ENCODE data around the gene CBARP. TPM values are rescaled to one million over a fixed set of nuclear protein-coding genes. Genes with fewer than 3 reads are reported as not detected.

The CBARP gene
- total RNA-seq, 1 experiment from 2014 or later = 28.4 TPM

DNA sequence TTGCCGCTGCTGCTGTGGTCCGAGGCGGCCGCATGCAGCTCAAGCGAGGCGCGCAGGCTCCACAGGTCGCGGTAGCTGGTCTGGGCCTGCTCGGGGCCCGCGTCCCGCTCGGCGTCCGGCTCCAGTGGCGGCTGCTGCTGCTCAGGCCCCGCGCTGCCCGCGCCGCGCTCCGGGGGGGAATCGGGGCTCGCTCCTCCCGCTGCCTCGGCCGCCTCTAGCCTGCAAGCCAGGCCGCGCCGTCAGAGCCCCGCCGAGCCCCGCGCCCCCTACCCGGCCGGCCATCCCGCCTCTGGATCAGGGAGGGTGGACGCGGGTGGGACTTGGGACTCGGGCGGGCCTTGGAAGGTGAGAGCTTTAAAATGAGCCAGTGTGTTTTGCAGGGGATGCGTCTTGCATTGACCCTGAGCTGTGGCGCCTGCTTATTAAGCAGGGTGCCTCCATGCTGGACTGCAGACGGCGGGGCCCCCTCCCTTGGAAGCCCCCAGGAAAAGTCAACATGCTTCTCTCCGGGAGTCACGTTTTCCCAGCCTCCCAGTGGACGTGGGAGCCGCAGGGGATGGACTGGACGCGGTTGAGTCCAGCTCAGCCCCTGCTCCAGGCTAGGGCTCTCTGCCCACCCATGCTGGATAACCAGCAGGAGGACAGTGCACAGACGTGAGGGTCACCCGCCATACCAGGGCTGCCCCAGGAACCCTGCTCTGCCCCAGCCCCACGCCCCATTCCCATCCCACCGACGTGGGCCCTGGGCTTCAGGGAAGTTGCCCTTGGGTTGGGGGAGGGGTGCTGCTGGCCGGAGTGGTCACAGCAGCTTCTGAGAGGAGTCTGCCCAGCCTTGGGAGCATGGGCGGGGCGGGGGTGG, 7.7 kb downstream of the CBARP start:
- Histone ChIP-seq H3K79me1 (ENCODE audit: insufficient read depth, low read depth, low read length, poor library complexity, severe bottlenecking) (no peaks in the 10 kb centered on the region), H4K8ac (replicated peaks; ENCODE audit: insufficient read length, low read depth, low read length) (no peak overlapping the region), H3K27ac (ENCODE audit: insufficient read length, low read depth, low read length) (no peak overlapping the region), H3K4me1 (ENCODE audit: insufficient read depth, low read length) (no peaks in the 10 kb centered on the region), H2BK120ac (ENCODE audit: low read depth, low read length, poor library complexity, severe bottlenecking) (no peak overlapping the region), H2BK20ac (ENCODE audit: low read depth, low read length, poor library complexity, severe bottlenecking) (no peak overlapping the region), H3K56ac (ENCODE audit: insufficient read length, low read depth, low read length) (no peak overlapping the region), H2BK5ac (ENCODE audit: insufficient read length, low read length) (no peak overlapping the region), H2AFZ (ENCODE audit: low read length) (no peak overlapping the region), H4K91ac (ENCODE audit: insufficient read length, low read depth, low read length) (no peak overlapping the region), H3K4me2 (ENCODE audit: insufficient read depth, insufficient read length, low read length) (no peak overlapping the region), H4K20me1 (ENCODE audit: control insufficient read depth, insufficient read depth, insufficient read length) (no peaks in the 10 kb centered on the region), H3K27me3 (ENCODE audit: insufficient read depth, low read length) (no peaks in the 10 kb centered on the region), H3K9ac (ENCODE audit: extremely low read depth, insufficient read length, low read length) (no peak overlapping the region), H3K18ac (ENCODE audit: insufficient read length, low read depth, low read length) (no peak overlapping the region), H3T11ph (ENCODE audit: low read length) (no peak overlapping the region), H2AK5ac (ENCODE audit: insufficient read length, low read length) (no peak overlapping the region), H4K5ac (ENCODE audit: insufficient read length, low read depth, low read length) (no peak overlapping the region), H3K23ac (ENCODE audit: insufficient read length, low read depth, low read length) (no peak overlapping the region), H3K79me2 (ENCODE audit: insufficient read depth, low read length) (no peaks in the 10 kb centered on the region), H2BK15ac (ENCODE audit: low read depth, low read length) (no peak overlapping the region), H3K23me2 (ENCODE audit: insufficient read length, low read depth, low read length, poor library complexity, severe bottlenecking) (no peaks in the 10 kb centered on the region), H2BK12ac (ENCODE audit: insufficient read length, low read depth, low read length) (no peak overlapping the region), H3K14ac (ENCODE audit: insufficient read depth, low read length) (no peak overlapping the region), H3K4ac (ENCODE audit: low read depth, low read length) (no peak overlapping the region), H3K9me3 (ENCODE audit: control insufficient read depth, low read depth, low read length) (no peaks in the 10 kb centered on the region)
- H3K27ac Mint-ChIP-seq = no peak overlapping the region
- TF ChIP-seq, protein P1, sequence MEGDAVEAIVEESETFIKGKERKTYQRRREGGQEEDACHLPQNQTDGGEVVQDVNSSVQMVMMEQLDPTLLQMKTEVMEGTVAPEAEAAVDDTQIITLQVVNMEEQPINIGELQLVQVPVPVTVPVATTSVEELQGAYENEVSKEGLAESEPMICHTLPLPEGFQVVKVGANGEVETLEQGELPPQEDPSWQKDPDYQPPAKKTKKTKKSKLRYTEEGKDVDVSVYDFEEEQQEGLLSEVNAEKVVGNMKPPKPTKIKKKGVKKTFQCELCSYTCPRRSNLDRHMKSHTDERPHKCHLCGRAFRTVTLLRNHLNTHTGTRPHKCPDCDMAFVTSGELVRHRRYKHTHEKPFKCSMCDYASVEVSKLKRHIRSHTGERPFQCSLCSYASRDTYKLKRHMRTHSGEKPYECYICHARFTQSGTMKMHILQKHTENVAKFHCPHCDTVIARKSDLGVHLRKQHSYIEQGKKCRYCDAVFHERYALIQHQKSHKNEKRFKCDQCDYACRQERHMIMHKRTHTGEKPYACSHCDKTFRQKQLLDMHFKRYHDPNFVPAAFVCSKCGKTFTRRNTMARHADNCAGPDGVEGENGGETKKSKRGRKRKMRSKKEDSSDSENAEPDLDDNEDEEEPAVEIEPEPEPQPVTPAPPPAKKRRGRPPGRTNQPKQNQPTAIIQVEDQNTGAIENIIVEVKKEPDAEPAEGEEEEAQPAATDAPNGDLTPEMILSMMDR (conservative IDR thresholded peaks at IDR 0.05) = no peak
- H3K36me3 Mint-ChIP-seq (ENCODE audit: insufficient read depth in 1 of 3, low read depth in 3 of 3) = peaks cover 2 to 25% (median 21%) of the 10 kb centered on the region in 3 experiments; a peak in 5 of 7 replicates
- H3K27me3 Mint-ChIP-seq (ENCODE audit: low read depth) = no peaks in the 10 kb centered on the region
- no CpG with 5 or more reads among the region's 61 CpGs for WGBS (ENCODE audit: extremely low coverage, insufficient read length, low lambda C conversion rate)
- DNase-seq = no peak
- H3K4me3 Mint-ChIP-seq = no peak overlapping the region
- H3K4me1 Mint-ChIP-seq = 0 out of 4 replicates have a peak, but pooled peaks cover 0 to 2% of the 10 kb centered on the region in 2 experiments
- no peaks in the 10 kb centered on the region for H3K9me3 Mint-ChIP-seq

Measured in H9 (cell line).